Stomach (tissue), 9 donors: Measurements from ENCODE around the gene MICAL3. TPM values are rescaled to one million over a fixed set of nuclear protein-coding genes. Genes with fewer than 3 reads are reported as not detected.

Experiments used
- DNase-seq, 2 donors: peaks; one replicate each; pipeline versions ENCODE4 v3.0.0 to v3.0.0-alpha.2; 2013 to 2019
- H3K27ac ChIP-seq, 5 donors: fragments of 200-600 bp in 4 of 5; sonication (generic) in 4 of 5; one replicate each; pipeline ENCODE4 v1.5.1; 2013 to 2019; ENCODE audit warnings: mild to moderate bottlenecking in 1 of 5, moderate library complexity in 1 of 5
- H3K27me3 ChIP-seq, 3 donors: fragments of 200-600 bp; sonication (generic); one replicate each; pipeline ENCODE4 v1.5.1; 2017 to 2019; ENCODE audit warnings: mixed run types in 1 of 3
- H3K36me3 ChIP-seq, 4 donors: fragments of 200-600 bp; sonication (generic); 1 replicate in 3 of 4; 2 replicates in 1 of 4; pipeline ENCODE4 v1.5.1; 2016 to 2019
- H3K4me1 ChIP-seq, 4 donors: fragments of 200-600 bp; sonication (generic); one replicate each; pipeline ENCODE4 v1.5.1; 2016 to 2019
- H3K4me3 ChIP-seq, 4 donors: fragments of 200-600 bp; sonication (generic) in 3 of 4; one replicate each; pipeline ENCODE4 v1.5.1; 2016 to 2019; ENCODE audit warnings: mild to moderate bottlenecking in 1 of 4
- H3K9me3 ChIP-seq, 4 donors: fragments of 200-600 bp; sonication (generic); one replicate each; pipeline ENCODE4 v1.5.1; 2016 to 2019
- CTCF ChIP-seq, 7 experiments: fragments of 450-650 bp in 4 of 7; fragments of 200-600 bp in 3 of 7; sonication (generic) in 3 of 7; IDR thresholded peaks; one replicate each; pipeline ENCODE4 v1.5.1; 2016 to 2019; ENCODE audit warnings: antibody characterized with exemption in 7 of 7, control low read depth in 2 of 7, mild to moderate bottlenecking in 1 of 7
- EP300 ChIP-seq: sonication (generic); formaldehyde crosslinking; IDR thresholded peaks from one replicate; pipeline ENCODE4 v1.6.1; 2017; ENCODE audit warnings: antibody characterized with exemption
- POLR2A ChIP-seq, 4 donors: fragments of 450-650 bp; IDR thresholded peaks; one replicate each; pipeline ENCODE4 v1.6.1; 2016; ENCODE audit warnings: antibody characterized with exemption in 4 of 4, control low read depth in 2 of 4, mild to moderate bottlenecking in 1 of 4, moderate library complexity in 1 of 4
- POLR2AphosphoS5 ChIP-seq, 3 donors: sonication (generic); formaldehyde crosslinking; IDR thresholded peaks; one replicate each; pipeline ENCODE4 v1.6.1; 2016; ENCODE audit warnings: antibody characterized with exemption in 3 of 3
- WGBS, 5 donors: extraction: QIAGEN DNeasy Blood & Tissue Kit in 3 of 5; methylation state at CpG; one replicate each; pipeline versions ENCODE4 v1.1.5 to v1.1.7; 2013 to 2018; 5-methylcytosine and 5-hydroxymethylcytosine counted together
- intact Hi-C: fragments of 100-400 bp; cut with DNase I; formaldehyde crosslinking; loops from one replicate; pipeline ENCODE4 v1.15.1; 2023; ENCODE audit warnings: low total_unique reads
- polyA plus RNA-seq, 3 donors: library from polyadenylated mRNA; stranded (reverse); fragments of 200-250 nt; gene quantifications; one replicate each; pipeline ENCODE4 v1.2.3, GENCODE V29; 2013
- total RNA-seq, 5 donors: library from RNA; depleted of rRNA; stranded (reverse); fragments of >200 nt; gene quantifications; one replicate each; pipeline versions ENCODE4 v1.1.0 to v1.2.3, GENCODE V29; 2014 to 2016
- donor health status: healthy with polysubstance abuse.
- donor health status: Bipolar disorder and iron deficiency.
- donor health status: healthy.

Gene MICAL3
- total and polyA plus RNA-seq, 8 donors = 3.5 to 130 (median 24.0) TPM

- H3K4me3 ChIP-seq = no peak overlapping the region
- H3K9me3 ChIP-seq = no peaks in the 10 kb centered on the region
- intact Hi-C loops = no loop called here
- no peak overlapping the region for H3K27ac ChIP-seq
- 89 to 94% (median 91%) methylated on average over 19 to 22 of the region's 22 CpGs for WGBS, 5 donors
- peaks cover 3 to 23% (median 7%) of the 10 kb centered on the region in 4 donors for H3K4me1 ChIP-seq
- H3K27me3 ChIP-seq = no peaks in the 10 kb centered on the region
- DNase-seq = no peak
- peaks cover 32 to 68% (median 64%) of the 10 kb centered on the region in 4 donors for H3K36me3 ChIP-seq
- TF ChIP-seq POLR2AphosphoS5 (IDR thresholded peaks at IDR 0.05) (no peak), CTCF (IDR thresholded peaks at IDR 0.05) (no peak), EP300 (no peak), POLR2A (IDR thresholded peaks at IDR 0.05) (no peak)
These were observed 219.9 kb downstream of the MICAL3 start for GRCh38 chr22:17804331-17805080.

GRCh38 chr22:17803609-17804270, 220.6 kb downstream of the MICAL3 start:
- WGBS, 5 donors = 93 to 97% (median 95%) methylated on average over 18 to 20 of the region's 20 CpGs
- Histone ChIP-seq H3K27ac (no peak overlapping the region), H3K36me3 (peaks cover 29 to 60% (median 56%) of the 10 kb centered on the region in 4 donors), H3K4me3 (no peak overlapping the region), H3K4me1 (peaks cover 3 to 23% (median 7%) of the 10 kb centered on the region in 4 donors), H3K27me3 (no peaks in the 10 kb centered on the region), H3K9me3 (no peaks in the 10 kb centered on the region)
- TF ChIP-seq EP300 = no peak
- TF ChIP-seq CTCF (IDR thresholded peaks at IDR 0.05) = no peak
- TF ChIP-seq POLR2AphosphoS5 (IDR thresholded peaks at IDR 0.05) = no peak
- TF ChIP-seq POLR2A (IDR thresholded peaks at IDR 0.05) = no peak
- intact Hi-C loops = no loop called here
- DNase-seq = no peak

GRCh38 chr22:17802822-17803221, 221.5 kb downstream of the MICAL3 start:
- H3K4me1 ChIP-seq = peaks cover 2 to 16% (median 3%) of the 10 kb centered on the region in 4 donors
- H3K27me3 ChIP-seq = no peaks in the 10 kb centered on the region
- no peak overlapping the region for H3K4me3 ChIP-seq
- H3K36me3 ChIP-seq = peaks cover 25 to 53% (median 48%) of the 10 kb centered on the region in 4 donors
- no peaks in the 10 kb centered on the region for H3K9me3 ChIP-seq
- TF ChIP-seq CTCF (IDR thresholded peaks at IDR 0.05) = no peak
- TF ChIP-seq POLR2AphosphoS5 (IDR thresholded peaks at IDR 0.05) = no peak
- no peak for TF ChIP-seq POLR2A (IDR thresholded peaks at IDR 0.05)
- no peak for TF ChIP-seq EP300
- DNase-seq = no peak
- H3K27ac ChIP-seq = no peak overlapping the region
- WGBS, 5 donors = 77 to 89% (median 88%) methylated on average over 2 of the region's 2 CpGs
- intact Hi-C loops = no loop called here

GRCh38 chr22:17802411-17802810, 221.9 kb downstream of the MICAL3 start:
- no peak overlapping the region for H3K27ac ChIP-seq
- H3K36me3 ChIP-seq = peaks cover 24 to 53% (median 46%) of the 10 kb centered on the region in 4 donors
- intact Hi-C loops = no loop called here
- no peak for DNase-seq
- H3K4me3 ChIP-seq = no peak overlapping the region
- no peaks in the 10 kb centered on the region for H3K9me3 ChIP-seq
- peaks cover 0 to 12% (median 2%) of the 10 kb centered on the region in 4 donors for H3K4me1 ChIP-seq
- H3K27me3 ChIP-seq = no peaks in the 10 kb centered on the region
- TF ChIP-seq EP300 = no peak
- TF ChIP-seq POLR2AphosphoS5 (IDR thresholded peaks at IDR 0.05) = no peak
- TF ChIP-seq POLR2A (IDR thresholded peaks at IDR 0.05) = no peak
- no peak for TF ChIP-seq CTCF (IDR thresholded peaks at IDR 0.05)
- WGBS, 5 donors = 89 to 94% (median 90%) methylated on average over 10 of the region's 10 CpGs
